NCI-H2196 treated with DMSO at 0.1 percent for 48 hours (cell line): ENCODE results near the gene TXNDC9.
"Not testable (repeated sequence)": the region's sequence is repeated elsewhere in the genome, so short reads cannot be mapped to it uniquely, and the experiment has no call there.

Experiments used
- DNase-seq: peaks from one replicate; lab custom pipeline; 2025; ENCODE audit not compliant: unreplicated experiment; lab: John Stamatoyannopoulos, UW

The TXNDC9 gene

DNA sequence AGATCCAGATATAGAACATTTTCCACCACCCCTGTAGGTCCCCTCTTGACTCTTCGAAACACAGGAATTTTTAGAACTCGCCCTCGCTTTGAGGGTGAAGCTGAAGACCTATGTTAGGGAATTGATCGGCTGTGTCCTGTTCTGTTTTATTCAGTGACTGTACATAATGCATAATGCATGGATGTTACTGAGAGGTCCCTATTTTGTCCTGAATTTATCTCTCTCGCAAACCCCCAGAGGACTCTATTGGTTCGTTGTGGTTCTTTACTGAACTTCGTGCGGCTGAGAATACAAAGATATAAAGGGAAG lies 625 bp upstream of the TXNDC9 start:
- no peak for DNase-seq

DNA sequence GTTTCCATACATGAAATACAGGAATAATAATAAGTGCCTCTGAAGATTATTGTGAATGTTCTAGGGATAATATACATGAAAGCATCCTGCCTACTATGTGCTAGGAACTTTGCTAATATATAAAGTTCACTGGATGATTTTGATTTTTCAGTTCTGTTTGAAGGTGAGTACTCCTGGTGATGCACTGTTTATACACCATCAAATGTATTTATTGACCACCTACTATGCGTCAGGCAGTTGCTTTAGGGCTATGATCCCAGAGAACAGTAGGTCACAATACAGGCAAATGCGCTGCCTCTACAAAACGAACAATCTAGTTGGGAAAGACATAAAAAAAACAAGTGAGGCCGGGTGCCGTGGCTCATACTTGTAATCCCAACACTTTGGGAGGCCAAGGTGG lies 10.7 kb downstream of the TXNDC9 start:
- no peak for DNase-seq

DNA sequence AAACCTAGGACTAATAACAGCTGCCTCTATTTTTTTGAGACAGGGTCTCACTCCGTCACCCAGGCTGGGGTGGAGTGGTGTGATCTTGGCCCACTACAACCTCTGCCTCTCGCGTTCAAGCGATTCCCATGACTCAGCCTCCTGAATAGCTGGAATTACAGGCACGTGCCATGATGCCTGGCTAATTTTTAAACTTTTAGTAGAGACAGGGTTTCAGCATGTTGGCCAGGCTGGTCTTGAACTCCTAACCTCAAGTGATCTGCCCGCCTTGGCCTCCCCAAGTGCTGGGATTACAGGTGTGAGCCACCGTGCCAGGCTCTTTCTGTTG lies 18.3 kb downstream of the TXNDC9 start:
- DNase-seq = not testable (repeated sequence)

DNA sequence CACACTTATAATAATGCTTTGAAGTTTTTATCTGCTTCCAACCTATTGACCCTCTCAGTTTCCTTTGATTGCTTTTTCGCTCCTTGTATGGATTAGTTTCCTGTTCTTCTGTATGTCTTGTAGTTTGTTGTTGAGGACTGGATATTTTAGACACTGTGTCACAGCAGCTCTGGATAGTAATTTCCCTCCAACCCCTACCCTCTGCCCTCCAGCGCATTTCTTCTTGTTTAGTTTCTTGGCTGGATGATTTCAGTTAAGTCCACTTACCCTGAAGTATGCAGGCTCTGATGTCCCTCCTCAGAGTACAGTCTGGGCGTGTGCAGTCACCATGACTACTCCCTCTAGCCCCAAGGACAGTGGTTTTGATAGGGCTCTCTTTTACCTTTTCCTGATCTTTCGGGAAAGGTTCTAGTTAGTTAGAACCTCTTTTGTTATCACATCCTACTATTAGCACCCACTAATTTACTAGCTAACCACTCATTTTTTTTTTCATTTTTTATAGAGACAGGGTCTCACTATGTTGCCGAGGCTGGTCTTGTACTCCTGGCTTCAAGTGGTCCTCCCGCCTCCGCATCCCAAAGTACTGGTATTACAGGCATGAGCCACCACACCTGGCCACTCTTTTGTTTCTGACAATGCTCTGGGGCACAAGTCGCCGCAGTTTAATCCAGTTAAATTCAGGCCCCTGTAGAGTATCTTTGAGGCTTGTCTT lies 18.8 kb downstream of the TXNDC9 start:
- DNase-seq = no peak

DNA sequence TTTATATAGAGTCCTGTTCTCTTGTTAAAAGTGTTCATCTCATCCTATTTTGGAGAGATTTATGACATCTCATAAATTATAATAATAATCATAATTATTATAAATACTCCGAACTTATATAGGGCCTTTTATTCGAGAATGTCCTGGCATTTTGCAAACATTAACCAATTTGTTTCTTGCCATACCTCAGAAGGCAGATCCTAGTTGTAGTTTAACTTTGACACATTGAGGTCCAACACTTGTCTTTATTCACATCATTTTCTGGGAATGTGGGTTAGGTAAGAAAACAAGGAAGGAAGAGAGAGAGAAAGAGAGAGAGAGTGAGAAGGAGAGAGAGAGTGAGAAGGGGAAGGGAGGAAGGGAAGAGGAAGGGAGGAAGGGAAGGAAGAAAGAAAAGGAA lies 35.0 kb downstream of the TXNDC9 start, which contains the start of gene LYG1:
TSS of gene LYG1 (minus strand) at position 101 of the 400 bp plus-strand sequence. CDS start 5,527 bp downstream, outside the sequence.
- DNase-seq = not testable (repeated sequence)

DNA sequence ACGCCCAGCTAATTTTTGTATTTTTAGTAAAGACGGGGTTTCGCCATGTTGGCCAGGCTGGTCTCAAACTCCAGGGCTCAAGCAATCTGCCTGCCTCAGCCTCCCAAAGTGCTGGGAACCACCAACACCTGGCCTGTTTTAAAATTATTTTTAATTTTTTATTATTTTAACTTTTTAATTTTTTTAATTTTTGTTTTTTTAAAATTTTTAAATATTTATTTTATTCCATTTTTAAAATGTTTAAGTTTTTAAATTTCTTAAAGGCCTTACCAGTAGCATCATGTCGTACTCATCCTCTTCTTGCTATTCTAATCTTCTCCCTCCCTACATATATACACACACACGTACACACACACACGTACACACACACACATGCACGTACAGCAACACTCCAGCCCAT lies 36.6 kb downstream of the TXNDC9 start:
- no peak for DNase-seq

DNA sequence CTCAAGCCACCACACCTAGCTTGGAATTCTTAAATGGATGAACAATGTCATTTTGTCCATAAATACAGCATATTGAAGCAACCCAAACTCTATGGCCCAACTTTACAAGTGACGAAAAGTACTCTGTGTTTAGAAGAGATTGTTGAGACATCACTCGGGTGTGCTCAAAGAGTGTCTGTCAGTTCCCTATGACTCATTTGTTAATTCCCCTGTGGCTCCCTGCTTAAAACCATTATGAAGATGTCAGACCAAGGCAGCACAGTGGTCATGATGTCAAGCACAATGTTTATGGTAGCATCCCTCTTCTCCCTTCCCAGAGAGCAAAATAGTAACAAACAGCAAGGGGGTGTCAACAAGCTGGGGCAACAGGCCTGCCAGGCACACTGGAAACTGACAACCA lies 38.1 kb downstream of the TXNDC9 start:
- DNase-seq = no peak

DNA sequence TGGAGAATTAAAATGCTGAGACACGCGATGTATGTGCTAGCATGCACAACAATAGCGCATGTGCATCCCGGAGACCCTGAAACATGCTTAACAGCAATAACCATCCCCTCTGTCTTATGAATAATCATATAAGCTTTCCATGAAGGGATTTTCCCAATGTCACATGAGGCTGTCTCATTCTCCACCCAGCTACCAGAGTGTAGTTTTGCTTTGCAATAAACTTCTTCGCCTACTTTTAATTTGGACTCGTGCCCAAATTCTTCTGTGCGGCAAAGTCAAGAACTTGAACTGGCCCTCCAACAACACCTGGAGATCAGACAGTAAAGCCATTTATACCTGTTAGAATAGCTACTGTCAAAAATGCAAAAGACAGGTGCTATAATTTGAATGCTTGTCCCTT lies 50.6 kb downstream of the TXNDC9 start:
- DNase-seq = no peak

DNA sequence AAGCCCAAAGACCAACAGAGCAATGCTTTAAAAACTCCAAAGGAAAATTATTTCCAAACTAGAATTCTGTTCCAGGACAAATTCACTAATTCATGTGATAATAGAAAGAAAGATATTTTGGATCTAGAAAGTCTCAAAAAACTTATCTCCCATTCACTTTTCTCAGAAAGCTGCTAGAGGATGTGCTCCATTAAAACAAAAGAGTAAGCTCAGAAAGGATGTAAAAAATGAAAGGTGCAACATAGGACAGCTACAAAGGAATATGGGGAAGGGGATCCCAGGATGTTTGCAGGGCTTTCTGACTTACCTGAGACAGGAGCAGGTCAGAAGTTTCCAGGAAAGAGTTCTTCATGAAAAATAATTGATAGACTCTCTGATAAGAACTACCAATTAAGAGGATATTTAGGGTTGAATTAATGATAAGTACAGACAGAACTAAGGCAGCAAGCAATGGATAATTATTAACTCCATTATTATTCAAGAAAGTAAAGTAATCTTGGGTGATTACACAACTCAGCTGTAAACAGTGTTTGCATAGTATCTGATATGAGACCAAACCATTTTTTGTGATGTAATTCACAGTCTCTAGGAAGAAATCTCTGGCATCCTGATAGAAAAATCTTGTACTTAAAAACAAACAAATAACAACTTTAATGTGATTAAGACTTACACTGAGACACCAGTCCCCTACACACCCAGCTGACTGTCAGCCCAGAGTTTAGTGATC lies 56.0 kb downstream of the TXNDC9 start:
- no peak for DNase-seq

DNA sequence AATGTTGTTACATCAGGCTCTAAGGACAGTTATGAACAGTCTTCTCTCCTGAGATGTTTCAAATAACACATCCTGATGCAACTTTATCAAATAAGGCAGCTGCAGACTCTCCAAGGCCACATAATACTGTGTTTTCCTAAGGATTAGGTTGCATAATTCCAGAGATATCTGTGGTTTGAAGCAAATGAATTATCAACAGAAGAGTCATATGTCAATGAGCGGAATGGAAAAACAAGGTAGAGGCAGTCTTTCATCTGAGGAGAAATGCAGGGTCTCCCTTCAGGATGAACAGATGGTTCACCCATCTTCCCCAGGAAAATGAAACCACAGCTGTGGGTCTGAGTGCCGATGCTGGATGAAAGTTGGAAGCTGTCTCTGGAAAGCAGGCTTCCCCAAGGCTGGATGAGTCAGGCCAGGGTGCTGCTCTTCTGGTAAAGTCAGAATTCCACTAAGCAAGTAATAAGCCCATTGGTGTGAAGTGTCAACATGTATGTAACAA lies 57.3 kb downstream of the TXNDC9 start:
- peak; percentile 10 for DNase-seq

DNA sequence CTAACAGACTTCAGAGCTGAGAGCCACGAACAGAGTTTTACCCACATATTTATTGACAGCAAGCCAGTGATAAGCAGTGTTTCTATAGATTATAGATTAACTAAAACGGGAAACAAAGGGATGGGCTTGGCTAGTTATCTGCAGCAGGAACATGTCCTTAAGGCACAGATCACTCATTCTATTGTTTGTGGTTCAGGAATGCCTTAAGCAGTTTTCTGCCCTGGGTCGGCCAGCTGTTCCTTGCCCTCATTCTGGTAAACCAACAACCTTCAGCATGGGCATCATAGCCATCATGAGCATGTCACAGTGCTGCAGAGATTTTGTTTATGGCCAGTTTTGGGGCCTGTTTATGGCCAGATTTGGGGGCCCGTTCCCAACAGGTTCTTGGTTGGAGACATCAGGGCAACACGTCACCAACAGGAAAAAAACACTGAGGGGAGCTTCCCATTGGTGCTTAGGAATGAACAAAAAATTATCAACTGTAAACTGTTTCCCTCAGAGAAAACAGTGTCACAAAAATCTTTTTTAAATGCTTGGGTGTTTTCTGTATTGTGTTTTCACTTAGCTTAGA lies 57.9 kb downstream of the TXNDC9 start:
- not testable (repeated sequence) for DNase-seq

DNA sequence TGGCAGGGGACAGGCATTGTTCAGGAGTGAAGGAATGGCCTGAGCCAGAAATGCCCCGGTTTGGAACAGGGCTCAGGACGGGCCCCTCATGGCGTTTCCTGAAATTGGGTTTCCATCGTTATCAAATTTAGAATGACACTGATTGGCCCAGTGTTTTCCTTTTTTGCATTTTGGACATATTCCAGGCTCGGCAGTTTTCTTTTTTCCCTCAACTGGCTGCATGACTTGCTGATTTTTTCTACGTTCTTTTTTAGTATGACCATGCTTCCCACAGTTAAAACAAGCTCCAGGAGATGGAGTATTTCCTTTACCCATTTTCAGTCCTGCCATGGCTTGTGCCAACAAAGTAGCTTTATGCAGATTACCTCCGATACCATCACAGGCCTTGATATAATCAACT lies 60.3 kb downstream of the TXNDC9 start:
- DNase-seq = no peak
